HAP-1 (cell line): ENCODE data around the gene ALG13.
"Not testable (repeated sequence)": the region's sequence is repeated elsewhere in the genome, so short reads cannot be mapped to it uniquely, and the experiment has no call there.

Experiments used
- DNase-seq, 2 experiments: peaks; one replicate each; pipeline ENCODE4 v3.0.0-alpha.2; 2016 to 2020; ENCODE audit warnings: low spot score in 2 of 2
- H3K27me3 ChIP-seq: fragments of 250-450 bp; sonication (Bioruptor Pico); 2 replicates; pipeline ENCODE4 v1.5.1; 2020; ENCODE audit warnings: low read depth, mild to moderate bottlenecking, moderate library complexity
- H3K36me3 ChIP-seq: fragments of 250-450 bp; sonication (Bioruptor Pico); replicated peaks from 2 replicates; pipeline ENCODE4 v1.5.1; 2020; ENCODE audit warnings: mild to moderate bottlenecking
- H3K4me1 ChIP-seq: fragments of 250-450 bp; sonication (Bioruptor Pico); 2 replicates; pipeline ENCODE4 v1.5.1; 2020; ENCODE audit warnings: mild to moderate bottlenecking
- H3K4me3 ChIP-seq: fragments of 250-450 bp; sonication (Bioruptor Pico); 2 replicates; pipeline ENCODE4 v1.5.1; 2020; ENCODE audit warnings: mild to moderate bottlenecking, moderate library complexity
- H3K9me3 ChIP-seq: fragments of 250-450 bp; sonication (Bioruptor Pico); 2 replicates; pipeline ENCODE4 v1.5.1; 2020; ENCODE audit warnings: mild to moderate bottlenecking, moderate library complexity
- in situ Hi-C: fragments of 300-500 bp; cut with MboI; formaldehyde crosslinking; loops from 3 replicates; pipeline ENCODE4 v1.14.3; 2020; ENCODE audit warnings: low sequenced_read_pairs, inconsistent platforms, mixed read lengths

ALG13 gene

GRCh38 chrX:111680988-111681779 is at the start of gene ALG13:
TSS of gene ALG13 (plus strand) at chrX:111681170. CDS start at chrX:111681219, 49 bp downstream.
- no peaks in the 10 kb centered on the region for H3K27me3 ChIP-seq
- in situ Hi-C loops, result no loop called here
- peak; percentile 92 to 95 for DNase-seq

GRCh38 chrX:111634823-111635729 is 45.9 kb upstream of the ALG13 start:
- H3K4me3 ChIP-seq, result no peak overlapping the region
- DNase-seq, result peak in 1 of 2 experiments; percentile 44
- no peaks in the 10 kb centered on the region for H3K36me3 ChIP-seq
- no peaks in the 10 kb centered on the region for H3K9me3 ChIP-seq
- H3K27me3 ChIP-seq, result no peaks in the 10 kb centered on the region; the same call in 1 of the 2 replicates
- peaks cover 4% of the 10 kb centered on the region for H3K4me1 ChIP-seq
- in situ Hi-C loops, result no loop called here

More at GRCh38 chrX:111680988-111681779, at the start of gene ALG13:
- Histone ChIP-seq H3K4me3 (peak within 1 kb of the TSS; percentile 99), H3K9me3 (no peaks in the 10 kb centered on the region), H3K36me3 (peaks cover 32% of the 10 kb centered on the region), H3K4me1 (peaks cover 15% of the 10 kb centered on the region)

- no peaks in the 10 kb centered on the region for H3K9me3 ChIP-seq
- in situ Hi-C loops, result no loop called here
- DNase-seq, result no peak
- no peaks in the 10 kb centered on the region for H3K4me1 ChIP-seq
- H3K36me3 ChIP-seq, result no peaks in the 10 kb centered on the region
- H3K27me3 ChIP-seq, result no peaks in the 10 kb centered on the region; the same call in 1 of the 2 replicates
- H3K4me3 ChIP-seq, result no peak overlapping the region
Measured at GRCh38 chrX:111641969-111642368, 39.0 kb upstream of the ALG13 start.

GRCh38 chrX:111645165-111645564 is 35.8 kb upstream of the ALG13 start:
- H3K36me3 ChIP-seq, H3K27me3 ChIP-seq, H3K4me3 ChIP-seq, DNase-seq, H3K9me3 ChIP-seq, H3K4me1 ChIP-seq, in situ Hi-C loops: not testable (repeated sequence)

- DNase-seq, result no peak
- Histone ChIP-seq H3K4me3 (no peak overlapping the region), H3K36me3 (no peaks in the 10 kb centered on the region), H3K4me1 (no peaks in the 10 kb centered on the region), H3K9me3 (no peaks in the 10 kb centered on the region), H3K27me3 (no peaks in the 10 kb centered on the region; the same call in 1 of the 2 replicates)
- in situ Hi-C loops, result no loop called here
Measured at GRCh38 chrX:111645607-111646006, 35.4 kb upstream of the ALG13 start.

- Histone ChIP-seq H3K4me1 (no peaks in the 10 kb centered on the region), H3K9me3 (no peaks in the 10 kb centered on the region), H3K4me3 (no peak overlapping the region), H3K27me3 (no peaks in the 10 kb centered on the region; the same call in 1 of the 2 replicates), H3K36me3 (no peaks in the 10 kb centered on the region)
- DNase-seq, result no peak
- in situ Hi-C loops, result no loop called here
Measured at GRCh38 chrX:111646515-111646914, 34.5 kb upstream of the ALG13 start.

GRCh38 chrX:111648802-111649201 is 32.2 kb upstream of the ALG13 start:
- H3K9me3 ChIP-seq, result no peaks in the 10 kb centered on the region
- no peaks in the 10 kb centered on the region for H3K27me3 ChIP-seq
- no peaks in the 10 kb centered on the region for H3K36me3 ChIP-seq
- no peak overlapping the region for H3K4me3 ChIP-seq
- in situ Hi-C loops, result no loop called here
- no peak for DNase-seq
- no peaks in the 10 kb centered on the region for H3K4me1 ChIP-seq

GRCh38 chrX:111649638-111650037 is 31.3 kb upstream of the ALG13 start:
- no peak for DNase-seq
- H3K4me3 ChIP-seq, result no peak overlapping the region
- H3K27me3 ChIP-seq, result no peaks in the 10 kb centered on the region
- no peaks in the 10 kb centered on the region for H3K9me3 ChIP-seq
- in situ Hi-C loops, result no loop called here
- no peaks in the 10 kb centered on the region for H3K36me3 ChIP-seq
- no peaks in the 10 kb centered on the region for H3K4me1 ChIP-seq

GRCh38 chrX:111650845-111651244 is 30.1 kb upstream of the ALG13 start:
- Histone ChIP-seq H3K4me3 (no peak overlapping the region), H3K36me3 (no peaks in the 10 kb centered on the region), H3K4me1 (no peaks in the 10 kb centered on the region), H3K9me3 (no peaks in the 10 kb centered on the region), H3K27me3 (no peaks in the 10 kb centered on the region)
- no peak for DNase-seq
- in situ Hi-C loops, result no loop called here

GRCh38 chrX:111652719-111653118 is 28.3 kb upstream of the ALG13 start:
- H3K4me1 ChIP-seq, result no peaks in the 10 kb centered on the region
- no peak overlapping the region for H3K4me3 ChIP-seq
- no peaks in the 10 kb centered on the region for H3K36me3 ChIP-seq
- DNase-seq, result peak in 1 of 2 experiments; percentile 23
- no peaks in the 10 kb centered on the region for H3K27me3 ChIP-seq
- H3K9me3 ChIP-seq, result no peaks in the 10 kb centered on the region
- in situ Hi-C loops, result no loop called here

GRCh38 chrX:111661241-111661640 is 19.7 kb upstream of the ALG13 start:
- Histone ChIP-seq H3K4me1 (no peaks in the 10 kb centered on the region), H3K4me3 (no peak overlapping the region), H3K36me3 (no peaks in the 10 kb centered on the region), H3K27me3 (no peaks in the 10 kb centered on the region), H3K9me3 (no peaks in the 10 kb centered on the region)
- in situ Hi-C loops, result no loop called here
- DNase-seq, result no peak

- H3K4me3 ChIP-seq, result no peak overlapping the region
- no peaks in the 10 kb centered on the region for H3K9me3 ChIP-seq
- in situ Hi-C loops, result no loop called here
- no peaks in the 10 kb centered on the region for H3K27me3 ChIP-seq
- H3K36me3 ChIP-seq, result no peaks in the 10 kb centered on the region
- no peak for DNase-seq
- H3K4me1 ChIP-seq, result no peaks in the 10 kb centered on the region
Measured at GRCh38 chrX:111662292-111662691, 18.7 kb upstream of the ALG13 start.

- H3K9me3 ChIP-seq, result no peaks in the 10 kb centered on the region
- H3K4me3 ChIP-seq, result no peak overlapping the region
- H3K27me3 ChIP-seq, result no peaks in the 10 kb centered on the region
- DNase-seq, result no peak
- H3K36me3 ChIP-seq, result no peaks in the 10 kb centered on the region
- no peaks in the 10 kb centered on the region for H3K4me1 ChIP-seq
- in situ Hi-C loops, result no loop called here
Measured at GRCh38 chrX:111671668-111672067, 9.3 kb upstream of the ALG13 start.

- in situ Hi-C loops, result no loop called here
- Histone ChIP-seq H3K36me3 (peaks cover 83% of the 10 kb centered on the region), H3K4me3 (no peak overlapping the region), H3K27me3 (no peaks in the 10 kb centered on the region), H3K4me1 (peaks cover 7% of the 10 kb centered on the region), H3K9me3 (no peaks in the 10 kb centered on the region)
- DNase-seq, result no peak
Measured at GRCh38 chrX:111687305-111687704, 6.3 kb downstream of the ALG13 start.
